BLaER1 (cell line): Measurements from ENCODE around the gene CAMKMT.

Experiments
- H3K27ac ChIP-seq: shearing (Covaris generic); formaldehyde crosslinking; 2 replicates; pipeline ENCODE4 v1.8.1; 2022
- H3K27me3 ChIP-seq: shearing (Covaris generic); formaldehyde crosslinking; 2 replicates; pipeline ENCODE4 v1.8.1; 2022
- H3K36me3 ChIP-seq: shearing (Covaris generic); formaldehyde crosslinking; 2 replicates; pipeline ENCODE4 v1.8.1; 2022
- H3K4me1 ChIP-seq: shearing (Covaris generic); formaldehyde crosslinking; 2 replicates; pipeline ENCODE4 v1.8.1; 2022
- H3K4me2 ChIP-seq: shearing (Covaris generic); formaldehyde crosslinking; 2 replicates; pipeline ENCODE4 v1.8.1; 2022
- H3K4me3 ChIP-seq: shearing (Covaris generic); formaldehyde crosslinking; 2 replicates; pipeline ENCODE4 v1.8.1; 2022
- H3K9ac ChIP-seq: shearing (Covaris generic); formaldehyde crosslinking; 2 replicates; pipeline ENCODE4 v1.8.1; 2022
- H3K9me3 ChIP-seq: shearing (Covaris generic); formaldehyde crosslinking; 2 replicates; pipeline ENCODE4 v1.8.1; 2022
- H4K20me1 ChIP-seq: shearing (Covaris generic); formaldehyde crosslinking; 2 replicates; pipeline ENCODE4 v1.8.1; 2022
- Cebpa-rat ChIP-seq: shearing (Covaris generic); IDR thresholded peaks from 2 replicates; pipeline ENCODE4 v1.8.1; 2022

CAMKMT gene

GRCh38 chr2:44679584-44679983, 317.8 kb downstream of the CAMKMT start:
- Histone ChIP-seq H4K20me1 (no peaks in the 10 kb centered on the region), H3K4me2 (no peak overlapping the region), H3K4me3 (no peak overlapping the region), H3K27ac (no peak overlapping the region), H3K9me3 (no peaks in the 10 kb centered on the region), H3K4me1 (no peaks in the 10 kb centered on the region), H3K27me3 (no peaks in the 10 kb centered on the region), H3K36me3 (no peaks in the 10 kb centered on the region), H3K9ac (no peak overlapping the region)
- no peak for TF ChIP-seq Cebpa-rat

DNA sequence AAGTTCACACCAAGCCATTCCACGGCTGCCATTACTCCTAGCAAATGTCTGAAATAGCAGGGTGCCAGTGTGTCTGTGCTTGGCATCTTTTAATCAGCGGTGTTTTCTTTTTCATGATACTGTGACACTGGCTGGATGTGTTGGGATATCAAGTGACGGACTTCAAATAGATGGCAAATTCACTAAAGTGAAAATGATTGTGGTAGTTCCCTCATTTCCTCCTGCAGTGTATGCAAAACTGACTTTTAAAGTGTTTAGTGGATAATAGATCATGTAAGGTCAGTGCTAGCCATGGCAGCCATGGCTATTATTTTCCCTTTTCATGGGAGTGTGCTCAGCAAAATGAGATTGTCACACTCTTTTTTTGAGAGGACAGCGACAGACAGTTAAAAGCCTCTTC, 318.2 kb downstream of the CAMKMT start:
- Histone ChIP-seq H3K4me2 (no peak overlapping the region), H3K4me1 (no peaks in the 10 kb centered on the region), H3K4me3 (no peak overlapping the region), H3K27me3 (no peaks in the 10 kb centered on the region), H4K20me1 (no peaks in the 10 kb centered on the region), H3K9ac (no peak overlapping the region), H3K36me3 (no peaks in the 10 kb centered on the region), H3K9me3 (no peaks in the 10 kb centered on the region), H3K27ac (no peak overlapping the region)
- no peak for TF ChIP-seq Cebpa-rat

DNA sequence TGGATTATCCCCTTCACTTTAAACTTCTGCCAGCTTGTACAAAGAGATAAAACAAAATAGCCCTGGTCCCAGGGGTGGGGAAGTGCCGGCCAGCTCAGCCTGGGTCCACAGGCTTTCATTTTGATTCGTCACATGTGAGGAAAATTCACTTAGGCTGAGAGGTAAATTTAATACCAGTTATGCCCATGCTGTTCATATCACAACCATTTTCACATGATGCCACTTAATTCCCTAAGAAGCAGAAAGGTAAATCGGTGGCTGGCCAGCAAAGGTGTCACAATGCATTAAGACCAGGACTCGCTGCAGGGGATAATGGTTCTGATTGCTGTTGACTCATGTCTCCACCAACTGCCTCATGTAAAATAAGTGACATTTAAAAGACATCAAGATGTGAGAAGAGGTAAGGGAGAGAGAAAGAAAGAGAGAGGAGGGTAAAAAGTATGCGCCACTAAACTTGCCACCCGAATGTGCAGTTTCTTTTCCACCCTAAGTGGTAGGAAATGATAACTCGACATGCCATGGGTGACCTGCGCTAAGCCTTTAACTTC, 318.8 kb downstream of the CAMKMT start:
- Histone ChIP-seq H3K4me1 (no peaks in the 10 kb centered on the region), H3K4me3 (no peak overlapping the region), H3K4me2 (no peak overlapping the region), H3K9ac (no peak overlapping the region), H3K27me3 (no peaks in the 10 kb centered on the region), H4K20me1 (no peaks in the 10 kb centered on the region), H3K36me3 (no peaks in the 10 kb centered on the region), H3K9me3 (no peaks in the 10 kb centered on the region), H3K27ac (no peak overlapping the region)
- no peak for TF ChIP-seq Cebpa-rat

- H3K27ac ChIP-seq = no peak overlapping the region
- H3K36me3 ChIP-seq = no peaks in the 10 kb centered on the region
- no peak overlapping the region for H3K4me3 ChIP-seq
- H3K9me3 ChIP-seq = no peaks in the 10 kb centered on the region
- TF ChIP-seq Cebpa-rat = no peak
- no peaks in the 10 kb centered on the region for H4K20me1 ChIP-seq
- no peak overlapping the region for H3K9ac ChIP-seq
- no peak overlapping the region for H3K4me2 ChIP-seq
- H3K27me3 ChIP-seq = no peaks in the 10 kb centered on the region
- H3K4me1 ChIP-seq = no peaks in the 10 kb centered on the region
These were observed 319.3 kb downstream of the CAMKMT start for GRCh38 chr2:44680983-44681531.

DNA sequence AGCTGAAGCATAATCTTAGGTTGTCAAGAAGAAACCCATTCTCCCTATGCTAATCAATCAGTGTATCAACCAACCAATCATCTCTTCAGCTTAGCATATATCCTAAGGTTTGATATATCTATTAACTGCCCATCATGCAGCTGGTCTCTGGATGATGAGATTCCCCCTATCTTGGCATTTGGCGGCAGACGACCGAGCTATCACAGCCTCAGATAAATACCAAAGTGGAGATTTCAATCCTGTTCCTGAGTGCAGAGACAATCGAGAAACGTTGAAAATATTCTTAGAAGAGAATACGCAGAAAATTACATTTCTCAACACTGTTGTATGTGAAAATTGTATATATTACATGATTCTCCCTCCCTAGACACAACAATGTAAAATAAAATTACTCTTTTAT, 320.7 kb downstream of the CAMKMT start:
- Histone ChIP-seq H3K27ac (no peak overlapping the region), H3K4me1 (no peaks in the 10 kb centered on the region), H3K4me2 (no peak overlapping the region), H3K9ac (no peak overlapping the region), H4K20me1 (no peaks in the 10 kb centered on the region), H3K27me3 (no peaks in the 10 kb centered on the region), H3K9me3 (no peaks in the 10 kb centered on the region), H3K4me3 (no peak overlapping the region), H3K36me3 (no peaks in the 10 kb centered on the region)
- TF ChIP-seq Cebpa-rat = no peak

GRCh38 chr2:44684559-44684958, 322.8 kb downstream of the CAMKMT start:
- no peak for TF ChIP-seq Cebpa-rat
- H3K36me3 ChIP-seq = no peaks in the 10 kb centered on the region

GRCh38 chr2:44686561-44686960, 324.8 kb downstream of the CAMKMT start:
- no peak overlapping the region for H3K9ac ChIP-seq
- no peaks in the 10 kb centered on the region for H3K27me3 ChIP-seq
- H3K4me3 ChIP-seq = no peak overlapping the region
- H3K4me1 ChIP-seq = no peaks in the 10 kb centered on the region
- H3K36me3 ChIP-seq = no peaks in the 10 kb centered on the region
- no peaks in the 10 kb centered on the region for H4K20me1 ChIP-seq
- no peaks in the 10 kb centered on the region for H3K9me3 ChIP-seq
- H3K4me2 ChIP-seq = no peak overlapping the region
- H3K27ac ChIP-seq = no peak overlapping the region
- TF ChIP-seq Cebpa-rat = no peak

More at GRCh38 chr2:44684559-44684958, 322.8 kb downstream of the CAMKMT start:
- Histone ChIP-seq H4K20me1 (no peaks in the 10 kb centered on the region), H3K4me2 (no peak overlapping the region), H3K27ac (no peak overlapping the region), H3K9me3 (no peaks in the 10 kb centered on the region), H3K4me1 (no peaks in the 10 kb centered on the region), H3K27me3 (no peaks in the 10 kb centered on the region), H3K4me3 (no peak overlapping the region), H3K9ac (no peak overlapping the region)

DNA sequence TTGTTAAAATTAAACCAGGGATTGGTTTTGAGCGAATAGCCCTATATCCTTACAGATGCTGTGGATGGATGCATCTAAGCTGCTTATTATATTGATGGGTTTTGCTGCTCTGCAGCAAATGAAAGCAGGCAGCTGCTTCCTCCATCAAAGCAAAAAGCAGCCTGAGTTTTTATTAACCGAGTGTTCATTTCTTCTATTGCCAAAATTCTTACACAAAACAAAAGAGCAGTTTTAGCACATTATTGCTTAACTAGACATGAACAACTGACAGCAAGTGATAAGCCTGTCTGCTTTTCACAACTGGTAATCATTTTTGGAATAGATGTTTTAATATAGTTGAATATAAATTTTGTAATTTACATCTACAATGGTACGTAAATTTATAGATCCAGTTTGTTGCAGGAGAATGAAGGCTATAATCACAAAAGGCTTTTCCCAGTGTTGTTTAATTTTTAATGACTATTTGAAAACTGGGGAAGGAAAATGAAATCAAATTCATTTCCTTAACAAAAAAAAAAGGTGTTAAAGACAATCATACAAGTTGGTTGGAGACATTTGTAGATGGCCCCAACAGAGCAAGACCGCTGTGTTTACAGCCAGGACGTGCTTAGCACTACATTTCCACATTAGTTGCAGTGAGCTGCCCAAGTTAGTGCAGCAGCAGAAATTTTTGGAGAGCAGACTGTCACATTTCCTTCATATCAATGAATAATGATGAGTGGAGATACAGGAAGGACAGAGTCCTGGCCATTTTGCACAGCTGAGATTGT, 326.1 kb downstream of the CAMKMT start:
- no peak overlapping the region for H3K4me2 ChIP-seq
- H3K9me3 ChIP-seq = no peaks in the 10 kb centered on the region
- no peak overlapping the region for H3K27ac ChIP-seq
- no peak overlapping the region for H3K9ac ChIP-seq
- H4K20me1 ChIP-seq = no peaks in the 10 kb centered on the region
- no peak overlapping the region for H3K4me3 ChIP-seq
- H3K27me3 ChIP-seq = no peaks in the 10 kb centered on the region
- H3K36me3 ChIP-seq = no peaks in the 10 kb centered on the region
- H3K4me1 ChIP-seq = no peaks in the 10 kb centered on the region
- no peak for TF ChIP-seq Cebpa-rat

- Histone ChIP-seq H3K9ac (no peak overlapping the region), H3K4me3 (no peak overlapping the region), H4K20me1 (no peaks in the 10 kb centered on the region), H3K4me1 (no peaks in the 10 kb centered on the region), H3K9me3 (no peaks in the 10 kb centered on the region), H3K27ac (no peak overlapping the region), H3K36me3 (no peaks in the 10 kb centered on the region), H3K4me2 (no peak overlapping the region), H3K27me3 (no peaks in the 10 kb centered on the region)
- TF ChIP-seq Cebpa-rat = no peak
These were observed 326.8 kb downstream of the CAMKMT start for GRCh38 chr2:44688456-44689124.

DNA sequence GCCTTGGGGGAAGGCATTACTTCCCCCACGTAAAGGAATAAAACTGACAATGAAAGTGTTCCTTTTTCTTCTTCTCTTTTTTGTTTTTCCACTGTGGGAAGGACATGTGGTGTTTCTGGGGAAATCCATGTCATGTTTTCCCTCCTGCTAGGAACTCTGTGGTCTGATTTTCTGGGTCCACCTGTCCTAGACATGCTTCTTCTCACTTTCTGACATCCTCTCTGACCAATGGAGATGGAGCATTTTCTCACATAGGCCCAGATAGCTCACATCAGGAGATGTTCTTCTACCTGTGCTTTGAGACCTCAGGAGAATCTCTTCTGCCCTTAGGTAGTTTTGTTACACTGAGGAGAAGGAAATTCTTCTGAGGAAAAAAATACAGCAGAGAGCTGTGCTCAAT, 327.8 kb downstream of the CAMKMT start:
- H3K4me1 ChIP-seq = no peaks in the 10 kb centered on the region
- no peak overlapping the region for H3K9ac ChIP-seq
- no peak overlapping the region for H3K27ac ChIP-seq
- H3K9me3 ChIP-seq = no peaks in the 10 kb centered on the region
- H3K4me2 ChIP-seq = no peak overlapping the region
- no peaks in the 10 kb centered on the region for H3K27me3 ChIP-seq
- H4K20me1 ChIP-seq = no peaks in the 10 kb centered on the region
- no peak for TF ChIP-seq Cebpa-rat
- no peaks in the 10 kb centered on the region for H3K36me3 ChIP-seq
- no peak overlapping the region for H3K4me3 ChIP-seq
